Esophagus muscularis mucosa (tissue), 4 donors: Measurements from ENCODE around the gene CTPS2. TPM values are rescaled to one million over a fixed set of nuclear protein-coding genes. Genes with fewer than 3 reads are reported as not detected.

Source experiments
- DNase-seq: peaks from one replicate; pipeline ENCODE4 v3.0.0-alpha.2; 2017; ENCODE audit errors: extremely low spot score
- H3K27ac ChIP-seq, 4 donors: fragments of 200-600 bp; sonication (generic); replicated peaks in 1 of 4; 1 replicate in 3 of 4; 2 replicates in 1 of 4; pipeline ENCODE4 v1.5.1; 2016 to 2019; ENCODE audit warnings: mild to moderate bottlenecking in 1 of 4
- H3K27me3 ChIP-seq, 4 donors: fragments of 200-600 bp; sonication (generic); one replicate each; pipeline versions ENCODE4 v1.5.1 to v1.6.0; 2016 to 2019
- H3K36me3 ChIP-seq, 4 donors: fragments of 200-600 bp; sonication (generic); one replicate each; pipeline ENCODE4 v1.5.1; 2016 to 2019
- H3K4me1 ChIP-seq, 4 donors: fragments of 200-600 bp; sonication (generic); one replicate each; pipeline ENCODE4 v1.5.1; 2016 to 2019
- H3K4me3 ChIP-seq, 4 donors: fragments of 200-600 bp; sonication (generic); 1 replicate in 2 of 4; 2 replicates in 2 of 4; pipeline ENCODE4 v1.5.1; 2016 to 2019; ENCODE audit warnings: mild to moderate bottlenecking in 4 of 4, moderate library complexity in 1 of 4
- H3K9me3 ChIP-seq, 4 donors: fragments of 200-600 bp; sonication (generic); 1 replicate in 3 of 4; 2 replicates in 1 of 4; pipeline ENCODE4 v1.5.1; 2016 to 2019
- EP300 ChIP-seq: sonication (generic); formaldehyde crosslinking; IDR thresholded peaks from one replicate; pipeline ENCODE4 v1.6.1; 2017; ENCODE audit warnings: antibody characterized with exemption
- POLR2A ChIP-seq: fragments of 450-650 bp; IDR thresholded peaks from one replicate; pipeline ENCODE4 v1.6.1; 2017; ENCODE audit warnings: antibody characterized with exemption, moderate library complexity, mild to moderate bottlenecking, low read depth
- POLR2AphosphoS5 ChIP-seq, 2 donors: sonication (generic); formaldehyde crosslinking; IDR thresholded peaks; one replicate each; pipeline ENCODE4 v1.6.1; 2017; ENCODE audit warnings: antibody characterized with exemption in 2 of 2
- WGBS: methylation state at CpG from one replicate; pipeline ENCODE4 v1.1.5; 2018; 5-methylcytosine and 5-hydroxymethylcytosine counted together
- intact Hi-C: fragments of 100-400 bp; cut with DNase I; formaldehyde crosslinking; loops from one replicate; pipeline ENCODE4 v1.15.1; 2023
- total RNA-seq, 4 donors: library from RNA; depleted of rRNA; stranded (reverse); fragments of >200 nt; gene quantifications; one replicate each; pipeline versions ENCODE4 v1.1.0 to v1.2.1, GENCODE V29; 2016
- TF ChIP-seq, protein P1 (sequence below), 3 experiments: fragments of 200-600 bp in 2 of 3; fragments of 450-650 bp in 1 of 3; sonication (generic) in 2 of 3; IDR thresholded peaks; one replicate each; pipeline ENCODE4 v1.5.1; 2017 to 2019; ENCODE audit warnings: antibody characterized with exemption in 3 of 3, mild to moderate bottlenecking in 2 of 3, moderate library complexity in 1 of 3

CTPS2 gene
- total RNA-seq, 4 donors from 2014 or later, result 9.8 to 18.3 (median 13.7) TPM

DNA sequence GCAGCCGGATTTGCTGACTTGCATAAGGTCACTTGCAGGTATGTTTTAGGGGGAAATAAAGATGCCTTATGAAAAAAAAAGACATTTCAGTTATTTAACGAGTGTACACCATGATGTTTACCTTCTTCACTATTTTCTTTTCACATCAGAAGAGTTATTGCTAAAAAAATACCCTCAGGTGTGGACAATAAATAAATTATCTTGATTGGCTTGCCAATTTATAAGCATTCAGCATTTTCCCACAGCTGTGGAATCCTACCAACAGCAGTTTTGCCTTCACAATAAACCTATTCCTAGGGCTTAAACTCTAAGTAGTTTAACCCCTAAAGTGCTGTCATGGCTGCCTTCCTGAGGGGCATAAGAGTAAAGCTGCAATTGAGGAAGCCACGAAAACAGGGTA lies 145.9 kb downstream of the CTPS2 start:
- TF ChIP-seq POLR2A (no peak), POLR2AphosphoS5 (IDR thresholded peaks at IDR 0.05) (no peak), EP300 (no peak)
- TF ChIP-seq, protein P1, sequence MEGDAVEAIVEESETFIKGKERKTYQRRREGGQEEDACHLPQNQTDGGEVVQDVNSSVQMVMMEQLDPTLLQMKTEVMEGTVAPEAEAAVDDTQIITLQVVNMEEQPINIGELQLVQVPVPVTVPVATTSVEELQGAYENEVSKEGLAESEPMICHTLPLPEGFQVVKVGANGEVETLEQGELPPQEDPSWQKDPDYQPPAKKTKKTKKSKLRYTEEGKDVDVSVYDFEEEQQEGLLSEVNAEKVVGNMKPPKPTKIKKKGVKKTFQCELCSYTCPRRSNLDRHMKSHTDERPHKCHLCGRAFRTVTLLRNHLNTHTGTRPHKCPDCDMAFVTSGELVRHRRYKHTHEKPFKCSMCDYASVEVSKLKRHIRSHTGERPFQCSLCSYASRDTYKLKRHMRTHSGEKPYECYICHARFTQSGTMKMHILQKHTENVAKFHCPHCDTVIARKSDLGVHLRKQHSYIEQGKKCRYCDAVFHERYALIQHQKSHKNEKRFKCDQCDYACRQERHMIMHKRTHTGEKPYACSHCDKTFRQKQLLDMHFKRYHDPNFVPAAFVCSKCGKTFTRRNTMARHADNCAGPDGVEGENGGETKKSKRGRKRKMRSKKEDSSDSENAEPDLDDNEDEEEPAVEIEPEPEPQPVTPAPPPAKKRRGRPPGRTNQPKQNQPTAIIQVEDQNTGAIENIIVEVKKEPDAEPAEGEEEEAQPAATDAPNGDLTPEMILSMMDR (IDR thresholded peaks at IDR 0.05), result no peak
- no peak for DNase-seq
- Histone ChIP-seq H3K4me1 (no peaks in the 10 kb centered on the region), H3K27ac (no peak overlapping the region), H3K36me3 (no peaks in the 10 kb centered on the region), H3K4me3 (no peak overlapping the region), H3K27me3 (no peaks in the 10 kb centered on the region), H3K9me3 (no peaks in the 10 kb centered on the region)
- 72% methylated on average over 3 of the region's 3 CpGs for WGBS
- intact Hi-C loops, result no loop called here

DNA sequence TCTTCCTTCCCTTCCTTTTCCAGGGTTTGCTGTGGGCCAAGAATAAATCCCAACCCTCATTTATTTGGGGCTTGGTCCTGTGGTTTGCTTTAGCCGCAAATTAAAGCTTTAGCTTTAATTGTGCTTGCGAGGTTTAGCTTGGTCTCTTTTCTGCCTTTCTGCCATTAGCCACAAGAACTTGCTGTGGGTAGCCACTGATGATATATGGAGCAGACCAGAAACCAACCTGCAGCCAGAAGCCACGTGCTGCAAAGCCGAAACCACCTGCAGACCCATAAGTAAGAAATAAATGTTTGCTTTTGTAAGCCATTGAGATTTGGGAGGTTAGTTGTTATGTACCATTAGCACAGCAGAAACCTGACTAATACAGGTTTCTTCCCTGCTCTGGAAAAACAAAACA lies 152.3 kb downstream of the CTPS2 start:
- intact Hi-C loops, result no loop called here
- no peak for TF ChIP-seq EP300
- TF ChIP-seq, protein P1 (IDR thresholded peaks at IDR 0.05), result no peak
- Histone ChIP-seq H3K4me1 (no peaks in the 10 kb centered on the region), H3K36me3 (no peaks in the 10 kb centered on the region), H3K27ac (no peak overlapping the region), H3K9me3 (no peaks in the 10 kb centered on the region), H3K27me3 (no peaks in the 10 kb centered on the region), H3K4me3 (no peak overlapping the region)
- DNase-seq, result no peak
- 91% methylated on average over 4 of the region's 4 CpGs for WGBS

DNA sequence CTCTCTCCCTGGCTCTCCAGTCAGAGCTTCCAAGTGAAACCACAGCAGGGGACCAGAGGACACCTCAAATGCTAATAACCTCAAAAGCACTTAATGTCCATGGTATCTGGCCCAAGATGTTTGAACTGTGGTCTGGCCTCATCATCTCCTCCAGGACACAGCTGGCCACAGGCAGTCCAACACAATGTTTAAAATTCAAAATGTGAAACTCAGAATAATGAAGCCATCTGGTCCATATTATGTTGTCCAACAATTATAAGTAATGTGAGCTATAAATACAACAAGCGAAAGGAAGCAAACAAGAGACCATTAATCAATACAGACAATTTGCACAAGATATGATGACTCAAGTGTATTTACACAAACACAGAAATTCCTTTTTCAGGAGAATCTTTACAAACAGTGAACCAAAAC lies 153.3 kb downstream of the CTPS2 start:
- no peaks in the 10 kb centered on the region for H3K36me3 ChIP-seq
- TF ChIP-seq POLR2A, result no peak
- TF ChIP-seq POLR2AphosphoS5 (IDR thresholded peaks at IDR 0.05), result no peak
- TF ChIP-seq, protein P1 (IDR thresholded peaks at IDR 0.05), result no peak
- TF ChIP-seq EP300, result no peak
- H3K27me3 ChIP-seq, result no peaks in the 10 kb centered on the region
- no peaks in the 10 kb centered on the region for H3K4me1 ChIP-seq
- H3K9me3 ChIP-seq, result no peaks in the 10 kb centered on the region
- 80% methylated on average over 1 of the region's 1 CpG for WGBS
- no peak overlapping the region for H3K4me3 ChIP-seq
- intact Hi-C loops, result no loop called here
- no peak overlapping the region for H3K27ac ChIP-seq
- DNase-seq, result no peak

DNA sequence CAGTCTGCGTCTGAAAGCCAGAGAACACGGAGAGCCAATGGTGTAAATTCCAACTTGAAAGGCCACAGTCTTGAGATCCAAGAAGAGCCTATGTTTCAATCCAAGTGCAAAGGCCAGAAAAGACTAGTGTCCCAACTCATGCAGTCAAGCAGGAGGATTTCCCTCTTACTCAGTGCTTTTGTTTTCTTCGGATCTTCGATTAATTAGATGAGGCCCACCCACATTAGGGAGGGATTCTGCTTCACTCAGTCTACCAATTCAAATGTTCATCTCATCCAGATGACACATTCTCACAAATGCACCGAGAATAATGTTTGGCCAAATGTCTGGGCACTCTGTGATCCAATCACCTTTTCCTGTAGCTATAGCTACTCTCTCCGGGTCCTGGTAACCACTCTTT lies 154.0 kb downstream of the CTPS2 start:
- Histone ChIP-seq H3K4me1 (no peaks in the 10 kb centered on the region), H3K9me3 (no peaks in the 10 kb centered on the region), H3K27me3 (no peaks in the 10 kb centered on the region), H3K27ac (no peak overlapping the region), H3K4me3 (no peak overlapping the region), H3K36me3 (no peaks in the 10 kb centered on the region)
- TF ChIP-seq, protein P1 (IDR thresholded peaks at IDR 0.05), result no peak
- TF ChIP-seq EP300, result no peak
- no peak for TF ChIP-seq POLR2A
- TF ChIP-seq POLR2AphosphoS5 (IDR thresholded peaks at IDR 0.05), result no peak
- intact Hi-C loops, result no loop called here
- DNase-seq, result no peak
- WGBS, result 89% methylated on average over 6 of the region's 6 CpGs

DNA sequence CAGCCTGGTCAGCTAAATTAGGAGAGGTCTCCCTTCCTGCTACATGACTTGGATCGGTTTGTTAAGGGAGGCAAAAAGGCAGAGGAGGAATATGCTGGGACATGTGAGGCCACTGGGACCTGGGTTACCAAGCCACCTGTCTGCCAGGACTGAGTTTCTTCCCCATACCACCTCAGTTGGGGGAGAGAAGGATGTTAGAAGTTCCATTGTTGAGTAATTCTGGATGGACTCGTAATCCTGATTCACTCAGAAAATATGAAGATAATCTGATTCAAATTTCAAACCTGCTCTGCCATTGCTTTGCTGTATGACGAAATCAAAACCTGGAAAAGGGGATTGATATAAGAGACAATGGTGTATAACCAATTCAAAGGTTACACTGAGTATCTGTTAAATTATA lies 159.9 kb downstream of the CTPS2 start:
- H3K27ac ChIP-seq, result no peak overlapping the region
- DNase-seq, result no peak
- intact Hi-C loops, result no loop called here
- H3K27me3 ChIP-seq, result no peaks in the 10 kb centered on the region
- no peak overlapping the region for H3K4me3 ChIP-seq
- H3K4me1 ChIP-seq, result no peaks in the 10 kb centered on the region
- 90% methylated on average over 3 of the region's 3 CpGs for WGBS
- H3K9me3 ChIP-seq, result no peaks in the 10 kb centered on the region
- TF ChIP-seq, protein P1 (IDR thresholded peaks at IDR 0.05), result no peak
- TF ChIP-seq POLR2AphosphoS5 (IDR thresholded peaks at IDR 0.05), result no peak
- TF ChIP-seq POLR2A, result no peak
- H3K36me3 ChIP-seq, result no peaks in the 10 kb centered on the region
